Ovary (tissue), 3 donors: ENCODE measurements around the gene ERP27.

Experiments used
- CTCF ChIP-seq, 3 donors: fragments of 450-650 bp in 2 of 3; fragments of 200-600 bp in 1 of 3; IDR thresholded peaks; one replicate each; pipeline versions ENCODE4 v1.5.1 to v1.8.0; 2016 to 2022; ENCODE audit warnings: antibody characterized with exemption in 3 of 3, mild to moderate bottlenecking in 1 of 3
- EP300 ChIP-seq: sonication (generic); formaldehyde crosslinking; IDR thresholded peaks from one replicate; pipeline ENCODE4 v1.6.1; 2017; ENCODE audit warnings: antibody characterized with exemption
- POLR2A ChIP-seq: fragments of 450-650 bp; IDR thresholded peaks from one replicate; pipeline ENCODE4 v1.6.1; 2017; ENCODE audit warnings: antibody characterized with exemption, mild to moderate bottlenecking, moderate library complexity
- donor health status: DM: no; HTN: no; CAD: no.

GRCh38 chr12:14923944-14924343 is 14.4 kb downstream of the ERP27 start:
- TF ChIP-seq CTCF (IDR thresholded peaks at IDR 0.05) (no peak), POLR2A (no peak), EP300 (no peak)
